ENCODE measurements around the gene KIAA1671. TPM values are rescaled to one million over a fixed set of nuclear protein-coding genes. Genes with fewer than 3 reads are reported as not detected.

The KIAA1671 gene
- total RNA-seq, 1 donor from 2014 or later: 40.7 TPM

DNA sequence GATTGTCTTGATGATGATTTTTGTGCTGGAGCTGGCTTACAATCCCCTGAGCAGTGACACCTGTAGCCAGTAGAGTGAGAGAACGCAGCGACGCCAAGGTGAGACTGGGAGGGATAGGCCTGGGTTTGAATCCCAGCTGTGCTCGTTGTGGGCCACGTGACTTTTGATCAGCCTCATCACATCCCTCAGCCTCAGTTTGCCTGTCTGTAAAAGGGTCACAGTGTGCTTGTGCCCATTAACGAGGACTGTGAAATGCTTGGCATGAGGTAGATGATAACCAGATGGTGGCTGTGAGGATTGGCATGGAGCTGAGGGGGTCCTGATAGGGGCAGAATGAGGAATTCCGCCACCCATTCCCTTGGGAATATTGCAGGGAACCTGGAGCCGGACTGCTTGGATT is 9.6 kb downstream of the KIAA1671 start:
- Histone ChIP-seq H3K27ac (no peak overlapping the region), H3K27me3 (ENCODE audit: low read depth) (no peaks in the 10 kb centered on the region), H3K9me3 (no peaks in the 10 kb centered on the region), H3K4me1 (peaks cover 15% of the 10 kb centered on the region), H3K4me3 (no peak overlapping the region), H3K36me3 (no peaks in the 10 kb centered on the region)
- TF ChIP-seq, protein P1, sequence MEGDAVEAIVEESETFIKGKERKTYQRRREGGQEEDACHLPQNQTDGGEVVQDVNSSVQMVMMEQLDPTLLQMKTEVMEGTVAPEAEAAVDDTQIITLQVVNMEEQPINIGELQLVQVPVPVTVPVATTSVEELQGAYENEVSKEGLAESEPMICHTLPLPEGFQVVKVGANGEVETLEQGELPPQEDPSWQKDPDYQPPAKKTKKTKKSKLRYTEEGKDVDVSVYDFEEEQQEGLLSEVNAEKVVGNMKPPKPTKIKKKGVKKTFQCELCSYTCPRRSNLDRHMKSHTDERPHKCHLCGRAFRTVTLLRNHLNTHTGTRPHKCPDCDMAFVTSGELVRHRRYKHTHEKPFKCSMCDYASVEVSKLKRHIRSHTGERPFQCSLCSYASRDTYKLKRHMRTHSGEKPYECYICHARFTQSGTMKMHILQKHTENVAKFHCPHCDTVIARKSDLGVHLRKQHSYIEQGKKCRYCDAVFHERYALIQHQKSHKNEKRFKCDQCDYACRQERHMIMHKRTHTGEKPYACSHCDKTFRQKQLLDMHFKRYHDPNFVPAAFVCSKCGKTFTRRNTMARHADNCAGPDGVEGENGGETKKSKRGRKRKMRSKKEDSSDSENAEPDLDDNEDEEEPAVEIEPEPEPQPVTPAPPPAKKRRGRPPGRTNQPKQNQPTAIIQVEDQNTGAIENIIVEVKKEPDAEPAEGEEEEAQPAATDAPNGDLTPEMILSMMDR (IDR thresholded peaks at IDR 0.05): no peak
- ATAC-seq: no peak
- DNase-seq: no peak
- intact Hi-C loops (cut with DNase I): no loop called here

DNA sequence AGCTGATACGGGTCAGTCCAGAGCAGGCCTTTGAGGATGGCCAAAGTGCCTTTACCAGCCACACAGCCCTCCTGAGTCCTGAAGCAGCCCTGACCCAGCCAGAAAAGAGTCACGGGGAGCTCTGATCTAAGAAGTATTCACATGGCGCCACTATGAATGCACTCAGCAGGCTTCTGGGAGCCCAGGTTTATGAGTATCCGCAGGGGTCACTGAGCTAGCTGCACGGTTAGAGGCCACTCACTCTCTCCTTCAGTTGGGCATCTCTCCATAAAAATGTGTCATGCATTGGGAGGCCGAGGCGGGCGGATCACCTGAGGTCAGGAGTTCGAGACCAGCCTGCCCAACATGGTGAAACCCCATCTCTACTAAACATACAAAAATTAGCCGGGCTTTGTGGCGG is 10.3 kb downstream of the KIAA1671 start:
- TF ChIP-seq, protein P1 (IDR thresholded peaks at IDR 0.05): no peak
- Histone ChIP-seq H3K4me1 (peaks cover 19% of the 10 kb centered on the region), H3K4me3 (no peak overlapping the region), H3K36me3 (no peaks in the 10 kb centered on the region), H3K27me3 (ENCODE audit: low read depth) (no peaks in the 10 kb centered on the region), H3K9me3 (no peaks in the 10 kb centered on the region), H3K27ac (no peak overlapping the region)
- DNase-seq (no peak), ATAC-seq (no peak)
- intact Hi-C loops (cut with DNase I): no loop called here

DNA sequence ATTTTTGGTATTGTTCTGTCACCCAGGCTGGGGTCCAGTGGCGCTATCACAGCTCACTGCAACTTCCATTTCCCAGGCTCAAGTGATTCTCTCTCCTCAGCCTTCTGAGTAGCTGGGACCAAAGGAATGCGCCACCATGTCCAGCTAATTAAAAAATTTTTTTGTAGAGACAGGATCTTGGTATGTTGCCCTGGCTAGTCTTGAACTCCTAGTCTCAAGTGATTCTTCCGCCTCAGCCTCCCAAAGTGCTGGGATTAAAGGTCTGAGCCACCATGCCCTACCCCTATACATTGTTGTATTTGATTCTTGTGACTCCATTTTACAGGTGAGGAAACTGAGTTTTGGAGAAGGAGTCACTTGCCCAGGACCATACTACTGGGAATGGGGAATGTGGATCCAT is 11.9 kb downstream of the KIAA1671 start:
- TF ChIP-seq, protein P1 (IDR thresholded peaks at IDR 0.05): no peak
- no peak for ATAC-seq
- Histone ChIP-seq H3K27me3 (ENCODE audit: low read depth) (no peaks in the 10 kb centered on the region), H3K4me3 (no peak overlapping the region), H3K36me3 (no peaks in the 10 kb centered on the region), H3K27ac (no peak overlapping the region), H3K9me3 (no peaks in the 10 kb centered on the region), H3K4me1 (peaks cover 30% of the 10 kb centered on the region)
- intact Hi-C loops (cut with DNase I): no loop called here
- no peak for DNase-seq

DNA sequence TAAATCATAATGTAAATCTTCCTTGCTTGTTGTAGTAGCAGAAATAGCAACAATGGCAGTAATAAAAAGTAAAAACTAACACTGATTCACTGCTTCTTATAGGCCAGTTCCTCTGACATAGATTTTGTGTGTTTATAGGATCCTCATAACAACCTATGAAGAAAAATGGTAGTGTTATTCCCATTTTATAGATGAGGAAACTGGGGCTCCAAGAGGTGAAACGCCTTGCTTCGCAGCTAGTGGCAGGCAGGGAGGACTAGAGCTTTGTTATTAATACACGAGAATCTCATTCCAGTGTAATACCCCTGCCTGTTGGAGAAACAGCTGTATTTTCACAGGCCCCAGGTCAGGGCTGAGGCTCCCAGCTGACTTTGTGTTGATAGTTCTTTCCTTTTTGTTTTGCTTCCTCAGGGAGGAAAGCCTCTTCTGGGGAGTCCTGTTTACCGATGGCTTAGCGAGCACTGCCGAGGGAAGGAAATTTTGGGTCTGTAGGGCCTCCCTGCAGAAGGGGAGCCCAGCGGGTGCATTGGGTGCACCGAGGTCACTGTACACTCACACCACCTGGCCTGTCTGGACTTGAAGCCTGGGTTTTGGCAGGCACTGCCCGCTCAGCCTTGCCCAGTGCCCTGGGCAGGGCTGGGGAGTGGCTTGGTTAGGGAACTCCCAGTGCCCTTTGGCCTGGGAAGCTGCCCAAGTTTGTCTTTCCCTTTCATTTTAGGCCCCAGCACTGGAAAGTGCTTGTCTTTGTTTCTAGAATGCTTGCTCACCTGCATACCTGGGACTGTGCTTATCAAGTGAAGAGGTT is 13.5 kb downstream of the KIAA1671 start:
- Histone ChIP-seq H3K4me1 (peaks cover 30% of the 10 kb centered on the region), H3K9me3 (no peaks in the 10 kb centered on the region), H3K27ac (peak overlapping the region; percentile 44), H3K4me3 (no peak overlapping the region), H3K27me3 (ENCODE audit: low read depth) (no peaks in the 10 kb centered on the region), H3K36me3 (no peaks in the 10 kb centered on the region)
- intact Hi-C loops (cut with DNase I): no loop called here
- TF ChIP-seq, protein P1 (IDR thresholded peaks at IDR 0.05): no peak
- DNase-seq (peak; percentile 84), ATAC-seq (peak; percentile 93 to 96)

DNA sequence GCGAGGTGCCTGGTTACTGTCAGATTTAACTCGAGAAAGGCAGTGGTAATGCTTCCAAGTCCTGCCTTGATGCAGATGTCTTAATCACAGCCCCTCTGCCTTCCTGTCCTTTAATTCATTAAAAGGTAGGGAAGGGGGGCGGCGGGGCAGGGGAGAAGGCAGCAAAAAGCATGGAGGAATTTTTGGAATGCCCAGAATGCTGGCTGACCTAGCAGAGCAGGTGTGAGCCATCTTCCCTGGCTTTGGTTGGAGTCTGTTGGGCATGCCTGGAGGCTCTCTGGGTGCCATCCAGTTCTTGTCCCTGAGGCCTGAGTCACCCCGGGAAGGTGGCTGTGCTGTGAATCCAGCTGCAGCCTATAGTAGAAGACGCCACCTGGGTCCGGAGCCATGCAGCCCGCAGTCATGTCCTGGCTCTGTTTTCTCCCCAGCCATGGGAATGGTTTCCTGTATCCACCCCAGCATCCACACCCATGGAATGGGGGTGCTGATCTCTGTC is 15.6 kb downstream of the KIAA1671 start:
- H3K4me1 ChIP-seq: peaks cover 34% of the 10 kb centered on the region
- H3K9me3 ChIP-seq: no peaks in the 10 kb centered on the region
- H3K4me3 ChIP-seq: no peak overlapping the region
- no peaks in the 10 kb centered on the region for H3K36me3 ChIP-seq
- TF ChIP-seq, protein P1 (IDR thresholded peaks at IDR 0.05): no peak
- H3K27ac ChIP-seq: peak overlapping the region; percentile 31
- H3K27me3 ChIP-seq (ENCODE audit: low read depth): no peaks in the 10 kb centered on the region
- ATAC-seq (no peak), DNase-seq (no peak)
- intact Hi-C loops (cut with DNase I): no loop called here

Data from lower lobe of right lung (tissue), 2 donors.